CD4-positive, alpha-beta T cell treated with Interleukin-12 subunit alpha and Interleukin-12 subunit beta, for 1 hour (primary cell): ENCODE measurements around the gene SLC24A5.

Experiments
- DNase-seq: peaks from one replicate; pipeline ENCODE4 v3.0.0-alpha.2; 2020

SLC24A5 gene

DNA sequence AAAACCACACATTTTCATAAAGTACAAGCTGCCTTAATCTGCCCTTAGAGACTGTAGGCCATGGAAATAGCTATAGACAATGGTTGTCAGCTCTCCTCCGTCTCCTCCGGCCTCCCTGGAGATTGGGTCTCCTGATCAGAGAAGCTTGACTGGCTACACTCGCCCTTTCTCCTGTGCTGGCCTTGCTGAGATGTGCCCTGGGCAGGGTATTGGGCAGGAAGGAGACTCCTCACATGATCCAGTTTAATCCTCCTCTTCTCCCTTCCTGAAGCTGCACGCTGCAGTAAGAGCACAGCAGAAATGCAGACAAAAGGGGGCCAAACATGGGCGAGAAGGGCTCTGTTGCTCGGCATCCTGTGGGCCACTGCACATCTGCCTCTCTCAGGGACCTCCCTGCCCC, at the start of gene SLC24A5:
SLC24A5 (plus strand) TSS at position 246 of the 400 bp plus-strand sequence; CDS start at position 301, 55 bp downstream.
- DNase-seq: no peak

DNA sequence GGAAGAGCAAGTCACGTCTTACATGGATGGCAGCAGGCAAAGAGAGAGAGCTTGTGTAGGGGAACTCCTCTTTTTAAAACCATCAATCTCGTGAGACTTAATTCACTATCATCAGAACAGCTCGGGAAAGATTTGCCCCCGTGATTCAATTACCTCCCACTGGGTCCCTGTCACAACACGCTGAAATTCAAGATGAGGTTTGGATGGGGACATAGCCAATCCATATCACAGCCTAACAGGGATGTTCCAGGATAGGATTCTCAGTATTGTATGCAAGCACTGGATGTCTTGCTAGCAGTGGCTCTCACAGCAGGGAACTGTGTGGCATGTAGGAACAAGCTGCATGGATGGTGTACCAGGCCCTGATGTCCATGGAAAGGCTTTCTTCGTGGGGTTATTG, 47.8 kb upstream of the SLC24A5 start:
- no peak for DNase-seq

DNA sequence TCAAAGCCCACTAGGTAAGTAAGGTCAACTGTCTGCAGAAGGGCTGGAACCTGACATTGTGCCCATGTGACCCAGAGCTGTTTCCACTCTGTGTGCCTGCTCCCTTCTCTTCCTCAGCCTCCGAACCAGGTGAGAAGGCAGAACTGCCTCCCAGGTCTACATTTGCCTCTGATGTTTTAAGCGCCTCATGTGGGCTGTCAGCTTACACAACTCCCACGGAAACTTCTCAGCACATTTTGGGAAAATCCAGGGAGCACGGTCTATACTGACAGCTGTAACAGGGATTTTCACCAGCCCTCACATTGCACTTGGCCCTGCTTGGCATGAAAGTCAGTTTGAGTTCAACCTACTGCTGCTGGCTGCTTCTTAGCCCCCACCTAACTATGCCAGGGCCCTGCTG, 46.9 kb upstream of the SLC24A5 start:
- no peak for DNase-seq

GRCh38 chr15:48076454-48076853, 44.3 kb upstream of the SLC24A5 start:
- no peak for DNase-seq

- no peak for DNase-seq
These were observed 43.1 kb upstream of the SLC24A5 start for GRCh38 chr15:48077616-48078184.

DNA sequence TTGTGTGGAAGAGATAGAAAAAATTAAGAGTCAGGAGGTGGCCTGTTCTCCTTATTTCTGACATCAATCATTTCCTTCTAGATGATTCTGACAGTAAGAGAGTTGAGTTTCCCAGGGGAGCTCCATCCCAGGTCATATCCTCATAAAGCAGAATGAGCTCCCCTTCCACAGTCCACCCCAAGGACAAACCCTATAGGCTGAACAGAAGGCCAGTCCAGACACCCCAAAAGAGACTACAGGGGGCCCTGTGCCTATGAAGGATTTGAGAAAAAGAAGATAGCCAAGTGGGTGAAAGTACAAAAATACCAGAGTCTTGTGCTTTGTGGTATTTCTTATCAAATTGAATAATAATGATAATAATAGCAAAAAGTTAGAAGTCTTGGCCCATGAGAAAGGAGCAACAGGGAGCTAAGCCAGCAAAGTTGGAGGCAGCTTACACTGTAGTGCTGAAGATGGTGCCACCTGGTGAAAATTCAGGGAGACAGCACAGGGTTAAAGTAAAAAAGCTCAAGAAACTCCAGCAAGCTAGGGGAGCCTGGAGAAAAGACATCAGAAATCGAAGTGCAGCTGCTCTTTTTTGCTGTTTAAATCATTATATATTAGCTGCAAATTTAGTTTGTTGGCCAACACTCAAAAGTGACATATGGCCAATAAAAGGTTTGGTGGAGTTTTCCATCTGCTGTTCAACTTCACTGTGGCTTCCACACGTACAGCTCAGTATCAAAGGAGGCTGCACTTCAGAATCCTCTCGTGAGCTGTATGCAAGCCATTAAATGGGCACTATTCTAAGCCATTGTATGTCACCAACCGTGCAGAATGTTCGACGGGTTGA, 35.8 kb upstream of the SLC24A5 start:
- DNase-seq: no peak

DNA sequence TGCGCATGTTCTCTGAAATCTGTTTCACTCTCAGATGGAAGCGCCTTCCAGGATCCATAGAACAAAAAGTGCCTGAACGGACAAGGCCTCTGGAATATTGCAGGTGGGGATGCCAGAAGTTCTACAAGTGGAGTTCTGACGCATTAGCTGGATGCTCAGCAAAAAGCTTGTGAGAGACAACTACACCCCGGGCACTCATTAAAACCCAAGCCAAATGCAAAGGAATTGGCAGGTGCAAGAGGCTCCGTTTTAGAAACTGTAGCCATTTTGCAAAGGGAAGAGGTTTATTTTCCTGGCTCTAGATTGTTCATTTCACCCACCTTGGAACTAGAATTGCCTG, 35.2 kb upstream of the SLC24A5 start:
- DNase-seq: no peak

DNA sequence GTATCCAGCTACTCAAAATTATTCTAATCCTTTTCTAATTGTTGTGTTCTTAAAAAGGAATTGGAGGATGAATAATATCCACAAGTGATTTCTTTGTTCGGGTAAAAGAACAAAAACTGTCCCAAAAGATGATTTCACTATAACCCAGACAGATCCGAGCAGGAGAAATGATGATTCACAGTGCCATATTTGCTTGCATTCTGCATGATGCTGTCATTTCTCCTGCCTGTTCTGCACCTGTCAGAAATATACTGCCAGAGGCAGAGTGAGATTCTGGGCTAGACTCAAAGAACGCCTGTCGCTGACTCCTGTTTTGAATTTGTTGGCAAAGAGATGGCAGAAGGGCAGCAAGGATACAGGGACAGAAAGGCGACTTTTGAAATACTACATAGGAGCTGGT, 34.7 kb upstream of the SLC24A5 start:
- no peak for DNase-seq

- DNase-seq: no peak
These were observed 34.2 kb upstream of the SLC24A5 start for GRCh38 chr15:48086576-48086975.

GRCh38 chr15:48087844-48088243, 32.9 kb upstream of the SLC24A5 start:
- DNase-seq: no peak

DNA sequence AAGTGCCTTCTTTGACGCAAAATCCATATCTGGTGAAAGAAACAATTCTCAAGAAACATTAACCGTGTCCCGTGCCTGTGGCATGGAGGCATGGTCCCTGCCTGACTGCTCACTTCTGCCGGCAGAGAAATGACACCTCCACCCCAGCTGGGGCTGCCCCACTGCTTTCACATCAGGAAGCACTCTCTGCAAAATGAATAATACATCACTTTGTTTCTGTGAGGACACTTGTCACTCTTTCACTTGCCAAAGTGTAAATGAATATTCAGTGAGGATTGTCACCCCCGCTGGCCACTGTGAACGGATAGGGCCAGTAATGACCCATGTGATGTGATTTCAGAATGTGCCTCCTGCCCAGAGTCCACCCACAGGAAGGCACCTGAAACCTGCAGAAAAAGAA, 31.1 kb upstream of the SLC24A5 start:
- DNase-seq: no peak

- no peak for DNase-seq
These were observed 30.7 kb upstream of the SLC24A5 start for GRCh38 chr15:48090115-48090514.

- no peak for DNase-seq
These were observed 30.1 kb upstream of the SLC24A5 start for GRCh38 chr15:48090666-48091065.

GRCh38 chr15:48091522-48091921, 29.3 kb upstream of the SLC24A5 start:
- no peak for DNase-seq

DNA sequence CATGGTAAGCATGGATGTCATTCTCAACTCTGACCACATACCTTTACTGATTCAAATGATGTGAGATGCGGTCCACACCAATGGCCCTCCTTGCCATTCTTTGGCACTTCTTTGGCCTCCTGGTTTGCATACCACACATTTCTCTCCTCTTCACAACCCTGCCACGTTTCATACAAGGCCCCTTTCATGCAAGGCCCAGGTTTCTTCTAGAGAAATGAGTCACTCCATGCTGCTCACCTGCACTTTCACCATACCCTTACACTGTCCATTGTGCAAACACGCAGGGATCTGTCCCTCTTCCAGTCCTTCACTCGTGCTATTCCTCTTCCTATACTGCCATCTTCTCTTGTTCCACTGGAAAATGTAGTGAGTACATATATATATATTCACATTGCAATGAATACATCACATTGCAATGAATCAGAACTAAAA, 24.4 kb upstream of the SLC24A5 start:
- DNase-seq: no peak

- no peak for DNase-seq
These were observed 24.0 kb upstream of the SLC24A5 start for GRCh38 chr15:48096813-48097212.

DNA sequence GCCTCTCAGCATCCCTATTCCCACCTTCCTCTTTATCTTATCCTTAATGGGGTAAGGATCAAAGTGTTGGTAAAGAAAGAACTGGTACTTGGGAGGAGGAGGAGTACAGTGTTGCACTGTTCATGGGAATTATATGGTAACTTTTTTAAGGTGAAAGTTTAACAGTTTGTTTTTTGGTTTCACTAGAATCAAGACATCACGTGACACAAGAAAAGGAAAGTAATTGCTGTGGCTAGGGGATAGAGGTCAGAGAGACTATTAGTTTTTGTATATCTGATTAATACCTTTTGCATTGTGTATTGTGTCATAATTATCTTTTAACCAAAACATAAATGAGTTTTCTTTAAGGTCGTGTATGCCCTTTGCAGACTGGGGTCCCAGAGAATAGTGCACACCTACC, 23.5 kb upstream of the SLC24A5 start:
- no peak for DNase-seq

DNA sequence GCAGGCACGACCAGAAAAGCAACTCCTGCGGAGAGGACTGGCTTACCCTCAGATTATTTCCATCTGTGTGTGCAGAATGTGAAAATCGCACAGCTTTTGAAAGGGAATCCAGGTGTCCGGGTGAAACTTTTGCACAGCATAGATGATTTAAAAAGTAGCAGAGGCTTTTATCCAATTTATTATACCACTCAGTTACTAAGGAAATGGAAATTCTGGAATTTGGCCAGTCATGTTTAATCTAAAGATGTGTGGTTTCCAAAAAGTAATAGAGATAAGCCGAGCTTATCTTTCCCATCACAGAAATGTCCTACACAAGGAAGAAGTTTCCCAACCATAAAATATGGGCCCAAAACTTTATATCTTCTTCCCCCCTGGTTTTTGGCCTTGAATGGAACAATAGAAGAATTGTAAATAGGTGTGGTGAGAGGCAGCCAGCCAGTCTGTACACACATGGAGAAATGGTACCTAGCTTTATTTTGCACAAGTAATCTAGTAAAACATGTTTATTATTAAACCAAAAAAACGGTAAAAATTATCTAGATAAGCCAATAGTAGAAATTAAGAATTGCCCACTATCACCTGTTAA, 19.3 kb upstream of the SLC24A5 start:
- DNase-seq: no peak

DNA sequence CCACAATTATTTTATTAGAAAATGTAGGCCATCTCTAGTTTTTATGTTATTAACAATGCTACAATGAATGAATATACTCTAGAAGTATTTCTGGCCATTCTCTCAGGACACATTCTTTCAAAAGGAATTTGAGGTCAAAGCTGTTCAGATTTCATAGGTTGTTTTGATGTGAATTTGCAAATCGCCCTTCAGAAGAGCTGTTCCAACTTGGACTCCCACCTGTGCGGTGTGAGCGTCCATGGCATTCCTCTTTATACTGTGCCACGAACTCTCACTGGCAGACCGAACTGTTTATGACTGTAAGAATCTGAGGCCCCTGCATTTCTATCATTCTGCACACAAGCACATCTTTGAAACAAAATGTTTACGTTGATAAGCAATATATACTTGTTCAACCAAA, 18.6 kb upstream of the SLC24A5 start:
- no peak for DNase-seq

GRCh38 chr15:48103647-48104046, 17.1 kb upstream of the SLC24A5 start:
- no peak for DNase-seq

GRCh38 chr15:48105936-48106335, 14.9 kb upstream of the SLC24A5 start:
- DNase-seq: no peak

- DNase-seq: no peak
These were observed 11.6 kb upstream of the SLC24A5 start for GRCh38 chr15:48109212-48109611.

DNA sequence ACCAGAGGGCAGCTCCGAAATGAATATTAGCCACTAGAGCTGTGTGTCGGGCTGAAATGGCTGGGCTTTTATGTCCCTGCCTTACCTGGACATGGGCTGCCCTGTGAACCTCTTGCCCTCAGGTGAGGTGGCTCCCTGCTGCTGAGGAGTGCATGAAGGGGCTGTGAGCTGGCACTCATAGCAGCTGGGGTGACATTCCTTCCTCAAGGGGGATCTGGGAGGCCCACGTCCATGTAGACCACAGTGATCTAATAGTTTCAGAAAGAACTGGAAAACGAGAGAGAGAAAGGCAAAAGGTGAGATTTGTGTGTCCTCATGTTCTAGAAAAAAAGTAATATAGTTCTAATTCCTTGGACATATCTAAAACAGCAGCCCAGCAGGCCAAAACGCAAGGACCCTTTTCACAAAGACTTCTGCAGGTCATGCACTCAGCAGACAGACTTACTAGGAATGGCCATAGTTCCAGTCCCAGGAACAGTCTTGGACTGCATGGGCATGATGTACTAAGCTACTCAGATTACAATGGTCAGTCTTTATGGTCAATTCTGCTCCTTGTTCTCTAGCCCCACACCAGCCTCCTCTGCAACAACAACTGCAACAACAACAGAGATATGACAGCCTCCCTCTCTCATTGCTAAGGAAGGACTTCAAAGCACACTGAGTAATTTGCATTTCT, 10.8 kb upstream of the SLC24A5 start:
- DNase-seq: no peak

GRCh38 chr15:48112242-48112641, 8.5 kb upstream of the SLC24A5 start:
- DNase-seq: no peak
